PC-3 (cell line): ENCODE measurements around the gene GNG14. TPM values are rescaled to one million over a fixed set of nuclear protein-coding genes. Genes with fewer than 3 reads are reported as not detected.

Source experiments
- ATAC-seq: fragments of 200-7000 bp; cut with Tn5 transposase; 2 replicates; pipeline ENCODE4 v1.9.1; 2020; ENCODE audit warnings: mild to moderate bottlenecking, moderate library complexity
- BruUV-seq: library from RNA; stranded (reverse); fragments of 400-500 nt; replicated peaks from 2 replicates; lab custom pipeline; 2021; lab: Mats Ljungman, UMichigan
- CTCF ChIA-PET: fragments of 300-600 bp; sonication (Branson Sonifier 250); formaldehyde crosslinking; loops from one replicate; lab custom pipeline; 2022; ENCODE audit warnings: antibody characterized with exemption; lab: Charles Lee
- POLR2A ChIA-PET: fragments of 300-600 bp; sonication (Branson Sonifier 250); formaldehyde crosslinking; loops from one replicate; lab custom pipeline; 2022; ENCODE audit warnings: antibody characterized with exemption; ENCODE audit not compliant: unreplicated experiment; lab: Charles Lee
- DNase-seq: peaks from one replicate; pipeline ENCODE4 v3.0.0-alpha.2; 2015
- H2AFZ ChIP-seq: fragments of 300-600 bp; sonication (generic); 2 replicates; pipeline ENCODE4 v1.6.0; 2016; ENCODE audit warnings: antibody characterized with exemption, low read length
- H3F3A ChIP-seq: fragments of 300-600 bp; sonication (generic); one replicate; pipeline ENCODE4 v1.6.0; 2017; ENCODE audit warnings: antibody characterized with exemption, low read length, control low read depth, mild to moderate bottlenecking; ENCODE audit not compliant: unreplicated experiment
- H3K27ac ChIP-seq: fragments of 300-600 bp; sonication (generic); 2 replicates; pipeline ENCODE4 v1.5.1; 2016; ENCODE audit warnings: mild to moderate bottlenecking, low read length
- H3K27me3 ChIP-seq: fragments of 300-600 bp; sonication (generic); 2 replicates; pipeline ENCODE4 v1.6.1; 2016; ENCODE audit warnings: low read length, mixed read lengths
- H3K36me3 ChIP-seq: fragments of 300-600 bp; sonication (generic); 2 replicates; pipeline ENCODE4 v1.6.1; 2016; ENCODE audit warnings: low read depth, mixed run types, low read length, mixed read lengths
- H3K4me1 ChIP-seq: fragments of 300-600 bp; sonication (generic); 2 replicates; pipeline ENCODE4 v1.5.1; 2016; ENCODE audit warnings: low read length; ENCODE audit not compliant: insufficient read depth
- H3K4me2 ChIP-seq: fragments of 300-600 bp; sonication (generic); 2 replicates; pipeline ENCODE4 v1.6.0; 2016; ENCODE audit warnings: low read length
- H3K4me3 ChIP-seq: fragments of 300-600 bp; sonication (generic); 2 replicates; pipeline ENCODE4 v1.5.1; 2016; ENCODE audit warnings: mild to moderate bottlenecking, low read length, mixed read lengths
- H3K79me2 ChIP-seq: fragments of 300-600 bp; sonication (generic); 2 replicates; pipeline ENCODE4 v1.6.1; 2017; ENCODE audit warnings: low read length, mixed read lengths
- H3K9ac ChIP-seq: fragments of 300-600 bp; sonication (generic); 2 replicates; pipeline ENCODE4 v1.6.0; 2016; ENCODE audit warnings: mild to moderate bottlenecking, low read length
- H3K9me2 ChIP-seq: fragments of 300-600 bp; sonication (generic); replicated peaks from 2 replicates; pipeline ENCODE4 v1.6.1; 2016; ENCODE audit warnings: mixed run types, low read length, mixed read lengths
- H3K9me3 ChIP-seq: fragments of 300-600 bp; sonication (generic); 2 replicates; pipeline ENCODE4 v1.6.1; 2016; ENCODE audit warnings: low read length, mixed read lengths
- H4K20me1 ChIP-seq: fragments of 300-600 bp; sonication (generic); 2 replicates; pipeline ENCODE4 v1.6.1; 2016; ENCODE audit warnings: low read length, mixed read lengths
- EZH2 ChIP-seq: fragments of 300-600 bp; sonication (generic); IDR thresholded peaks from one replicate; pipeline ENCODE4 v1.6.1; 2017; ENCODE audit warnings: antibody characterized with exemption, mild to moderate bottlenecking, low read length; ENCODE audit not compliant: unreplicated experiment
- EZH2phosphoT487 ChIP-seq: fragments of 300-600 bp; sonication (generic); IDR thresholded peaks from 2 replicates; pipeline ENCODE4 v1.6.1; 2018; ENCODE audit warnings: mild to moderate bottlenecking, antibody characterized with exemption, low read length, borderline replicate concordance
- intact Hi-C: fragments of 100-400 bp; cut with micrococcal nuclease; formaldehyde crosslinking; loops from 2 replicates; pipeline ENCODE4 v1.9.0; 2023
- total RNA-seq: library from RNA; depleted of rRNA; stranded (reverse); fragments of >200 nt; gene quantifications from 2 replicates; pipeline ENCODE4 v1.2.3, GENCODE V29; 2014
- TF ChIP-seq, protein P1 (sequence below): fragments of 300-600 bp; sonication (generic); conservative IDR thresholded peaks from 2 replicates; pipeline ENCODE4 v1.5.1; 2017; ENCODE audit warnings: antibody characterized with exemption, low read depth, mild to moderate bottlenecking, low read length

The GNG14 gene
- total RNA-seq, 1 experiment from 2014 or later = not detected

GRCh38 chr19:12722566-12723380 lies 35.0 kb downstream of the GNG14 start:
- Histone ChIP-seq H4K20me1 (peaks cover 19% of the 10 kb centered on the region; the same call in 1 of the 2 replicates), H3K79me2 (peaks cover 63% of the 10 kb centered on the region), H3K4me1 (peaks cover 37% of the 10 kb centered on the region), H3K4me3 (peak overlapping the region; percentile 89), H3K9me3 (no peaks in the 10 kb centered on the region), H3K4me2 (peak overlapping the region; percentile 94), H3K27me3 (no peaks in the 10 kb centered on the region), H3K36me3 (peaks cover 12% of the 10 kb centered on the region; the same call in 1 of the 2 replicates), H3K9me2 (no peaks in the 10 kb centered on the region), H3K9ac (peak overlapping the region; percentile 87), H3K27ac (peak overlapping the region; percentile 68), H2AFZ (peak overlapping the region; percentile 80), H3F3A (peaks cover 11% of the 10 kb centered on the region)
- ChIA-PET POLR2A (interaction anchor here (0.6 kb wide), 3 partner anchors 27 to 464 kb away, joined by 3 read pairs; no protein-coding TSS in a partner anchor), CTCF (interaction anchor here (0.8 to 1.1 kb wide), 2 partner anchors 35 to 46 kb away, joined by 4 to 5 read pairs; no protein-coding TSS in a partner anchor)
- DNase-seq (peak; percentile 99), ATAC-seq (peak; percentile 62)
- intact Hi-C loops = loop anchor here (1.0 kb wide), 1 partner anchor 11 kb away; no protein-coding TSS in a partner anchor
- BruUV-seq = TSS peak; percentile 98
- TF ChIP-seq EZH2phosphoT487 (no peak), EZH2 (no peak)
- TF ChIP-seq, protein P1, sequence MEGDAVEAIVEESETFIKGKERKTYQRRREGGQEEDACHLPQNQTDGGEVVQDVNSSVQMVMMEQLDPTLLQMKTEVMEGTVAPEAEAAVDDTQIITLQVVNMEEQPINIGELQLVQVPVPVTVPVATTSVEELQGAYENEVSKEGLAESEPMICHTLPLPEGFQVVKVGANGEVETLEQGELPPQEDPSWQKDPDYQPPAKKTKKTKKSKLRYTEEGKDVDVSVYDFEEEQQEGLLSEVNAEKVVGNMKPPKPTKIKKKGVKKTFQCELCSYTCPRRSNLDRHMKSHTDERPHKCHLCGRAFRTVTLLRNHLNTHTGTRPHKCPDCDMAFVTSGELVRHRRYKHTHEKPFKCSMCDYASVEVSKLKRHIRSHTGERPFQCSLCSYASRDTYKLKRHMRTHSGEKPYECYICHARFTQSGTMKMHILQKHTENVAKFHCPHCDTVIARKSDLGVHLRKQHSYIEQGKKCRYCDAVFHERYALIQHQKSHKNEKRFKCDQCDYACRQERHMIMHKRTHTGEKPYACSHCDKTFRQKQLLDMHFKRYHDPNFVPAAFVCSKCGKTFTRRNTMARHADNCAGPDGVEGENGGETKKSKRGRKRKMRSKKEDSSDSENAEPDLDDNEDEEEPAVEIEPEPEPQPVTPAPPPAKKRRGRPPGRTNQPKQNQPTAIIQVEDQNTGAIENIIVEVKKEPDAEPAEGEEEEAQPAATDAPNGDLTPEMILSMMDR = no peak

- ChIA-PET CTCF (interaction anchor here (1.1 kb wide), 1 partner anchor 34 kb away, joined by 5 read pairs; no protein-coding TSS in a partner anchor), POLR2A (interaction anchor here (0.6 kb wide), 1 partner anchor 27 kb away, joined by 3 read pairs; no protein-coding TSS in a partner anchor)
- H3K4me1 ChIP-seq = peaks cover 33% of the 10 kb centered on the region
- peaks cover 15% of the 10 kb centered on the region; the same call in 1 of the 2 replicates for H3K36me3 ChIP-seq
- peak overlapping the region; percentile 80 for H2AFZ ChIP-seq
- H3K79me2 ChIP-seq = peaks cover 58% of the 10 kb centered on the region
- TSS peak; percentile 49 for BruUV-seq
- DNase-seq (no peak), ATAC-seq (no peak; the same call in 1 of the 2 replicates)
- TF ChIP-seq, protein P1 = no peak
- TF ChIP-seq EZH2 (no peak), EZH2phosphoT487 (no peak)
- H4K20me1 ChIP-seq = peaks cover 19% of the 10 kb centered on the region; the same call in 1 of the 2 replicates
- H3K4me2 ChIP-seq = peak overlapping the region; percentile 94
- H3K9me3 ChIP-seq = no peaks in the 10 kb centered on the region
- H3K4me3 ChIP-seq = peak overlapping the region; percentile 89
- H3K9ac ChIP-seq = peak overlapping the region; percentile 87
- H3K9me2 ChIP-seq = no peaks in the 10 kb centered on the region
- H3K27me3 ChIP-seq = no peaks in the 10 kb centered on the region
- intact Hi-C loops = loop anchor here (1.0 kb wide), 1 partner anchor 10 kb away; no protein-coding TSS in a partner anchor
- H3K27ac ChIP-seq = peak overlapping the region; percentile 68
- H3F3A ChIP-seq = peaks cover 16% of the 10 kb centered on the region
These were observed 35.5 kb downstream of the GNG14 start for GRCh38 chr19:12723381-12723640.
